Hepatocyte (in vitro differentiated cells): ENCODE data around the gene NOP56.

Experiments used
- EZH2 ChIP-seq: fragments of 200-600 bp; sonication (generic); IDR thresholded peaks from 2 replicates; pipeline ENCODE4 v1.6.1; 2016; ENCODE audit warnings: antibody characterized with exemption, mild to moderate bottlenecking, borderline replicate concordance
- EZH2phosphoT487 ChIP-seq: fragments of 200-600 bp; sonication (generic); IDR thresholded peaks from one replicate; pipeline ENCODE4 v1.6.1; 2018; ENCODE audit warnings: antibody characterized with exemption, mild to moderate bottlenecking, low read depth, moderate library complexity; ENCODE audit not compliant: unreplicated experiment, severe bottlenecking
- TF ChIP-seq, protein P1 (sequence below): fragments of 200-600 bp; sonication (generic); IDR thresholded peaks from 2 replicates; pipeline ENCODE4 v1.5.1; 2016; ENCODE audit warnings: antibody characterized with exemption, mild to moderate bottlenecking; ENCODE audit not compliant: poor library complexity

DNA sequence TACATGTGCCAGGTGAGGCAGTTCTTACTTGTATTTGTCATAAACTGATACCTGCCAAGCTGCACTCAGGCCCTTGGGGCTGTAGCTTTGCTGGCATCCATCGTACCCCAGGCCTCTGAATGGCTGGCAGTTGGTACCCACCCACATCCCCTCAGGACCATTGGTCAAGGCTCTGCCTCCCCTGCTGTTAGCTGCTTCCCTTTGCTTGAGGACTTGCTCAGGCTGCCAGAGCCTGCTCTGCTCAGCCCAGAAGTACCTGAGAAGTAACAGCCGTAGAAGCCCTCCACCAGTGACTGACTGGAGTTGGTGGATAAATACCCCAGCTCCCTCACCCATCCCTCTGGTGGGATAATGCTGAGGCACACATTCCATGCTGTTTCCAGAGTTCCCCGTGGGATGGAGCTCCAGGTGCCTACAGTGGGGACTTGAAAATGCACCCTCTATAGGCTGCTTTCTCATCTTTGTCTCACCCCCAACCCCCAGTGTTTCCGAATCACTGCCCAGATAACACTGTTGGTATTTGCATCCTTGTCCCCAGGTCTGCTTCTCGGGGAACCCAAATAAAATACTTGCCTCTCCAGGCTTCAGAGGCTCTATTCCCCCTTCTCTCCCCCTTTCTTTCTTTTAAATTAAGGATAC lies 47.5 kb downstream of the NOP56 start:
- TF ChIP-seq, protein P1, sequence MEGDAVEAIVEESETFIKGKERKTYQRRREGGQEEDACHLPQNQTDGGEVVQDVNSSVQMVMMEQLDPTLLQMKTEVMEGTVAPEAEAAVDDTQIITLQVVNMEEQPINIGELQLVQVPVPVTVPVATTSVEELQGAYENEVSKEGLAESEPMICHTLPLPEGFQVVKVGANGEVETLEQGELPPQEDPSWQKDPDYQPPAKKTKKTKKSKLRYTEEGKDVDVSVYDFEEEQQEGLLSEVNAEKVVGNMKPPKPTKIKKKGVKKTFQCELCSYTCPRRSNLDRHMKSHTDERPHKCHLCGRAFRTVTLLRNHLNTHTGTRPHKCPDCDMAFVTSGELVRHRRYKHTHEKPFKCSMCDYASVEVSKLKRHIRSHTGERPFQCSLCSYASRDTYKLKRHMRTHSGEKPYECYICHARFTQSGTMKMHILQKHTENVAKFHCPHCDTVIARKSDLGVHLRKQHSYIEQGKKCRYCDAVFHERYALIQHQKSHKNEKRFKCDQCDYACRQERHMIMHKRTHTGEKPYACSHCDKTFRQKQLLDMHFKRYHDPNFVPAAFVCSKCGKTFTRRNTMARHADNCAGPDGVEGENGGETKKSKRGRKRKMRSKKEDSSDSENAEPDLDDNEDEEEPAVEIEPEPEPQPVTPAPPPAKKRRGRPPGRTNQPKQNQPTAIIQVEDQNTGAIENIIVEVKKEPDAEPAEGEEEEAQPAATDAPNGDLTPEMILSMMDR, result no peak
- no peak for TF ChIP-seq EZH2
- no peak for TF ChIP-seq EZH2phosphoT487
